Trophoblast cell (in vitro differentiated cells and primary cell): ENCODE results near the gene MAP3K10.

ENCODE experiments used
- DNase-seq, 2 donors: peaks; one replicate each; pipeline ENCODE4 v3.0.0-alpha.2; 2016
- H2AFZ ChIP-seq: 2 replicates; pipeline ENCODE4 v1.6.1; 2013; ENCODE audit warnings: low read length, moderate library complexity, mild to moderate bottlenecking; ENCODE audit not compliant: insufficient read depth, poor library complexity
- H2AK5ac ChIP-seq: 2 replicates; pipeline ENCODE4 v1.6.1; 2013; ENCODE audit warnings: mild to moderate bottlenecking, low read length
- H2BK120ac ChIP-seq: 2 replicates; pipeline ENCODE4 v1.6.1; 2013; ENCODE audit warnings: low read length, mild to moderate bottlenecking, moderate library complexity; ENCODE audit not compliant: insufficient read depth, poor library complexity
- H2BK12ac ChIP-seq: 2 replicates; pipeline ENCODE4 v1.6.1; 2013; ENCODE audit warnings: mild to moderate bottlenecking, low read length, moderate library complexity
- H2BK5ac ChIP-seq: 2 replicates; pipeline ENCODE4 v1.6.1; 2013; ENCODE audit warnings: low read length, low read depth, moderate library complexity, mild to moderate bottlenecking; ENCODE audit not compliant: poor library complexity
- H3K14ac ChIP-seq: 2 replicates; pipeline ENCODE4 v1.6.1; 2013; ENCODE audit warnings: mild to moderate bottlenecking, low read length
- H3K18ac ChIP-seq: 2 replicates; pipeline ENCODE4 v1.6.1; 2013; ENCODE audit warnings: mild to moderate bottlenecking, low read length
- H3K23ac ChIP-seq: 2 replicates; pipeline ENCODE4 v1.6.1; 2013; ENCODE audit warnings: low read length
- H3K27ac ChIP-seq: 2 replicates; pipeline ENCODE4 v1.5.1; 2013; ENCODE audit warnings: low read depth, mild to moderate bottlenecking, inconsistent platforms, low read length, moderate library complexity
- H3K27me3 ChIP-seq: 2 replicates; pipeline ENCODE4 v1.6.1; 2013; ENCODE audit warnings: inconsistent platforms, mild to moderate bottlenecking, low read length, moderate library complexity; ENCODE audit not compliant: insufficient read depth
- H3K36me3 ChIP-seq, 2 experiments: 1 replicate in 1 of 2; 2 replicates in 1 of 2; pipeline ENCODE4 v1.6.1; 2013; ENCODE audit warnings: low read length in 2 of 2, mild to moderate bottlenecking in 2 of 2, moderate library complexity in 1 of 2; ENCODE audit not compliant: insufficient read depth in 2 of 2, control insufficient read depth in 1 of 2
- H3K4ac ChIP-seq: 2 replicates; pipeline ENCODE4 v1.6.1; 2013; ENCODE audit warnings: low read depth, mild to moderate bottlenecking, low read length, moderate library complexity
- H3K4me1 ChIP-seq, 2 experiments: 1 replicate in 1 of 2; 2 replicates in 1 of 2; pipeline ENCODE4 v1.6.1; 2013; ENCODE audit warnings: low read length in 2 of 2, mild to moderate bottlenecking in 2 of 2, moderate library complexity in 1 of 2; ENCODE audit not compliant: insufficient read depth in 2 of 2, control insufficient read depth in 1 of 2
- H3K4me2 ChIP-seq: 2 replicates; pipeline ENCODE4 v1.6.1; 2013; ENCODE audit warnings: inconsistent platforms, mild to moderate bottlenecking, low read length, moderate library complexity
- H3K4me3 ChIP-seq: 2 replicates; pipeline ENCODE4 v1.5.1; 2013; ENCODE audit warnings: mild to moderate bottlenecking, low read depth, low read length, inconsistent platforms
- H3K79me1 ChIP-seq: one replicate; pipeline ENCODE4 v1.6.1; 2013; ENCODE audit warnings: low read length
- H3K79me2 ChIP-seq: 2 replicates; pipeline ENCODE4 v1.6.1; 2013; ENCODE audit warnings: low read length, mild to moderate bottlenecking; ENCODE audit not compliant: control insufficient read depth, insufficient read depth, poor library complexity
- H3K9ac ChIP-seq: 2 replicates; pipeline ENCODE4 v1.6.1; 2013; ENCODE audit warnings: mild to moderate bottlenecking, low read length
- H3K9me3 ChIP-seq: 2 replicates; pipeline ENCODE4 v1.6.1; 2013; ENCODE audit warnings: low read depth, mild to moderate bottlenecking, control low read depth, inconsistent platforms, low read length; ENCODE audit not compliant: insufficient read depth
- H4K12ac ChIP-seq: 2 replicates; pipeline ENCODE4 v1.6.1; 2013; ENCODE audit warnings: low read depth, mild to moderate bottlenecking, low read length, moderate library complexity
- H4K8ac ChIP-seq: 2 replicates; pipeline ENCODE4 v1.6.1; 2013; ENCODE audit warnings: low read depth, mild to moderate bottlenecking, low read length, moderate library complexity
- H4K91ac ChIP-seq: one replicate; pipeline ENCODE4 v1.6.1; 2013; ENCODE audit warnings: low read depth, mild to moderate bottlenecking, low read length, moderate library complexity
- WGBS: extraction: QIAGEN DNeasy Blood & Tissue Kit; methylation state at CpG from one replicate; pipeline ENCODE4 v1.1.7; 2013; ENCODE audit warnings: missing lambda C conversion rate; ENCODE audit not compliant: insufficient read length, insufficient coverage; ENCODE audit errors: extremely low coverage; 5-methylcytosine and 5-hydroxymethylcytosine counted together

MAP3K10 gene

GRCh38 chr19:40247178-40247577 is 56.0 kb downstream of the MAP3K10 start:
- Histone ChIP-seq H3K4ac (no peak overlapping the region), H4K12ac (no peak overlapping the region), H3K4me3 (no peak overlapping the region), H3K23ac (no peak overlapping the region), H3K79me2 (no peaks in the 10 kb centered on the region), H2BK5ac (no peak overlapping the region), H2BK12ac (no peak overlapping the region), H2AFZ (no peak overlapping the region), H3K79me1 (no peaks in the 10 kb centered on the region), H3K4me2 (no peak overlapping the region), H2BK120ac (no peak overlapping the region), H3K4me1 (no peaks in the 10 kb centered on the region), H3K27ac (no peak overlapping the region), H3K36me3 (peaks cover 19 to 20% of the 10 kb centered on the region in 2 experiments), H4K91ac (no peak overlapping the region), H3K14ac (no peak overlapping the region), H3K9ac (no peak overlapping the region), H3K27me3 (no peaks in the 10 kb centered on the region), H3K9me3 (no peaks in the 10 kb centered on the region), H3K18ac (no peak overlapping the region), H2AK5ac (no peak overlapping the region), H4K8ac (no peak overlapping the region)
- WGBS = no CpG with 5 or more reads among the region's 6 CpGs
- no peak for DNase-seq

GRCh38 chr19:40247735-40248262 is 56.6 kb downstream of the MAP3K10 start:
- Histone ChIP-seq H3K4me1 (no peaks in the 10 kb centered on the region), H4K8ac (no peak overlapping the region), H2BK120ac (no peak overlapping the region), H3K4me2 (no peak overlapping the region), H3K9ac (no peak overlapping the region), H4K12ac (no peak overlapping the region), H3K14ac (no peak overlapping the region), H3K23ac (no peak overlapping the region), H4K91ac (no peak overlapping the region), H3K4me3 (peak overlapping the region; percentile 20), H3K27me3 (no peaks in the 10 kb centered on the region), H2AFZ (no peak overlapping the region), H3K18ac (no peak overlapping the region), H2BK5ac (no peak overlapping the region), H3K27ac (no peak overlapping the region), H3K79me1 (no peaks in the 10 kb centered on the region), H2BK12ac (no peak overlapping the region), H3K36me3 (peaks cover 15 to 16% of the 10 kb centered on the region in 2 experiments), H3K9me3 (no peaks in the 10 kb centered on the region), H3K79me2 (no peaks in the 10 kb centered on the region), H2AK5ac (no peak overlapping the region), H3K4ac (no peak overlapping the region)
- no peak for DNase-seq
- WGBS = no CpG with 5 or more reads among the region's 12 CpGs

GRCh38 chr19:40249201-40249600 is 58.0 kb downstream of the MAP3K10 start:
- no CpG with 5 or more reads among the region's 10 CpGs for WGBS
- Histone ChIP-seq H2AFZ (no peak overlapping the region), H3K23ac (no peak overlapping the region)

GRCh38 chr19:40249781-40250180 is 58.6 kb downstream of the MAP3K10 start:
- H2BK5ac ChIP-seq = no peak overlapping the region
- no peak overlapping the region for H2BK12ac ChIP-seq
- H3K14ac ChIP-seq = no peak overlapping the region
- no peaks in the 10 kb centered on the region for H3K9me3 ChIP-seq
- no peaks in the 10 kb centered on the region for H3K27me3 ChIP-seq
- H2BK120ac ChIP-seq = no peak overlapping the region
- H3K4me2 ChIP-seq = no peak overlapping the region
- no peak overlapping the region for H3K18ac ChIP-seq
- no peaks in the 10 kb centered on the region for H3K79me1 ChIP-seq
- H4K8ac ChIP-seq = no peak overlapping the region
- peaks cover 18 to 21% of the 10 kb centered on the region in 2 experiments for H3K36me3 ChIP-seq
- no peak overlapping the region for H3K27ac ChIP-seq
- no peaks in the 10 kb centered on the region for H3K4me1 ChIP-seq
- H3K79me2 ChIP-seq = no peaks in the 10 kb centered on the region
- no peak overlapping the region for H4K12ac ChIP-seq
- WGBS = no CpG with 5 or more reads among the region's 11 CpGs
- no peak overlapping the region for H2AFZ ChIP-seq
- H3K9ac ChIP-seq = no peak overlapping the region
- no peak overlapping the region for H2AK5ac ChIP-seq
- H3K4me3 ChIP-seq = no peak overlapping the region
- no peak overlapping the region for H3K23ac ChIP-seq
- H4K91ac ChIP-seq = no peak overlapping the region
- no peak for DNase-seq
- H3K4ac ChIP-seq = no peak overlapping the region

More at GRCh38 chr19:40249201-40249600, 58.0 kb downstream of the MAP3K10 start:
- H3K79me1 ChIP-seq = no peaks in the 10 kb centered on the region
- H3K4me3 ChIP-seq = no peak overlapping the region
- H2BK5ac ChIP-seq = no peak overlapping the region
- H3K27me3 ChIP-seq = no peaks in the 10 kb centered on the region
- H4K8ac ChIP-seq = no peak overlapping the region
- no peak overlapping the region for H3K18ac ChIP-seq
- no peak overlapping the region for H2AK5ac ChIP-seq
- H3K36me3 ChIP-seq = peaks cover 15 to 20% of the 10 kb centered on the region in 2 experiments
- H3K4me1 ChIP-seq = no peaks in the 10 kb centered on the region
- H3K9me3 ChIP-seq = no peaks in the 10 kb centered on the region
- H3K27ac ChIP-seq = no peak overlapping the region
- no peaks in the 10 kb centered on the region for H3K79me2 ChIP-seq
- H4K12ac ChIP-seq = no peak overlapping the region
- H3K9ac ChIP-seq = no peak overlapping the region
- H3K4me2 ChIP-seq = no peak overlapping the region
- no peak overlapping the region for H3K4ac ChIP-seq
- no peak overlapping the region for H2BK120ac ChIP-seq
- no peak overlapping the region for H3K14ac ChIP-seq
- H2BK12ac ChIP-seq = no peak overlapping the region
- DNase-seq = no peak
- H4K91ac ChIP-seq = no peak overlapping the region
